ENCODE measurements around the gene MRTFA.

MRTFA gene

DNA sequence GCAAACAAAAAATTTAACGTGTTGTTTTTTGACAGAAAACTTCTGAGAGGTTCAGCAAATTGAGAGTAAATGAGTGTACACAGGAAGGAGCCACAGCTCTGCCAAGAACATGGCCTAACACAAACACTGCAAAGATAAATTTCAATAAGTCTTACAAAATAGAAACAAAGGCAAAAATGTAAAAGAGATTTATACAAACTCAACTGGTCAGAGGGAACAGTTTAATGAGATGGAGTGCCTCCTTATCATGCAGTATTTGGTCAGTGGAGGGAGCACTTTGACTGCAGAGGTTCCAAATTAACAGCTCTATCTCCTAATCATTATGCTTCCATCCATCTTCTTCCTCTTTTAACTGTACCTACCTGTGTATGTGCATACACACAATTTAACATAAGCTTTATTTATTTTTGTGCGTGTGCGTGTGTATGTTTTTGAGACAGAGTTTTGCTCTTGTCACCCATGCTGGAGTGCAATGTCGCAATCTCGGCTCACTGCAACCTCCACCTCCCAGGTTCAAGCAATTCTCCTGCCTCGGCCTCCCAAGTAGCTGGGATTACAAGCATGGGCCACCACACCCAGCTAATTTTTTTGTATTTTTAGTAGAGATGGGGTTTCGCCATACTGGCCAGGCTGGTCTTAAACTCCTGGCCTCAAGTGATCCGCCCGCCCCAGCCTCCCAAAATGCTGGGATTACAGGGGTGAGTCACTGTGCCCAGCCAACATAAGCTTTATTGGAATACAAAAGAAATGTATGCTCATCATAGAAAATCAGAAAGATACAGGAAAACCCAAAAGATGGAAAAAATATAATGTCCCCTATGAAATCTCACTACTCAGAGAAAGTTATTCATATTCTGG lies 111.9 kb downstream of the MRTFA start:
- H3K27ac ChIP-seq, result no peak overlapping the region
- TF ChIP-seq ZFX (IDR thresholded peaks at IDR 0.05; ENCODE audit: borderline replicate concordance), result no peak
- TF ChIP-seq, protein P1, sequence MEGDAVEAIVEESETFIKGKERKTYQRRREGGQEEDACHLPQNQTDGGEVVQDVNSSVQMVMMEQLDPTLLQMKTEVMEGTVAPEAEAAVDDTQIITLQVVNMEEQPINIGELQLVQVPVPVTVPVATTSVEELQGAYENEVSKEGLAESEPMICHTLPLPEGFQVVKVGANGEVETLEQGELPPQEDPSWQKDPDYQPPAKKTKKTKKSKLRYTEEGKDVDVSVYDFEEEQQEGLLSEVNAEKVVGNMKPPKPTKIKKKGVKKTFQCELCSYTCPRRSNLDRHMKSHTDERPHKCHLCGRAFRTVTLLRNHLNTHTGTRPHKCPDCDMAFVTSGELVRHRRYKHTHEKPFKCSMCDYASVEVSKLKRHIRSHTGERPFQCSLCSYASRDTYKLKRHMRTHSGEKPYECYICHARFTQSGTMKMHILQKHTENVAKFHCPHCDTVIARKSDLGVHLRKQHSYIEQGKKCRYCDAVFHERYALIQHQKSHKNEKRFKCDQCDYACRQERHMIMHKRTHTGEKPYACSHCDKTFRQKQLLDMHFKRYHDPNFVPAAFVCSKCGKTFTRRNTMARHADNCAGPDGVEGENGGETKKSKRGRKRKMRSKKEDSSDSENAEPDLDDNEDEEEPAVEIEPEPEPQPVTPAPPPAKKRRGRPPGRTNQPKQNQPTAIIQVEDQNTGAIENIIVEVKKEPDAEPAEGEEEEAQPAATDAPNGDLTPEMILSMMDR (IDR thresholded peaks at IDR 0.05), result no peak

DNA sequence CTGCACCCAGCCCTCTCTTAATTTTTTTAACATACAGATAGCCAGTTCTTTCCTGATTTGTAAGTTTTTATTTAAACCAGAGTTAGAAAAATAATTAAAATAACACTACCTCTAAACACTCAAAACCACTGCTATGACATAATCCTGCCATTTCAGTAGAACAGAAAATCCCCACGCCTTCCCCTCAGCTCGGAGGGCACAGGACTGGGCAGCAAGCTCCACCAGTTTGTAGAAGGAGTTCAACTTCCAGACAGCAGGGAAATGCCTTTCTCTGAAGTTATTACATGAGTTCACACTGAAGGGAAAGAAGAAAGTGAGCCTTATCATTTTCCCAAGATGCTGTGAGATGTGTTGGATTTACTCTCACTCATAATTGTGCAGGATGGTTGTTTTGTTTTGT lies 114.4 kb downstream of the MRTFA start:
- TF ChIP-seq ZFX (IDR thresholded peaks at IDR 0.05; ENCODE audit: borderline replicate concordance), result no peak
- H3K27ac ChIP-seq, result no peak overlapping the region

DNA sequence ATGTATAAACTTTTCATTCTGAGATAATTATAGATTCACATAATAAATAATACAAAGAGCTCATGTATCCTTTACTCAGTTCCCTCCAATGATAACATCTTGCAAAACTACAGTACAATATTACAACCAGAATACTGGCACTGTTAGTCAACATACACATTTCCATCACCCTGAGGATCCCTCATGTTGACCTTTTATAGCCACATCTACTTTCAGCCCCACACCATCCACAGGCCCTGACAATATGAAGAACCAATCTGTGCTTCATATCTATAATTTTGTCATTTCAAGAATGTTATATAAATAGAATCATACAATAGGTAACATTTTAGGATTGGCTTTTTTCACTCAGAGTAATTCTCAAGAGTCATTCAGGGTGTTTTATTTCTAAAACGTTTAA lies 115.5 kb downstream of the MRTFA start:
- no peak for TF ChIP-seq ZFX (IDR thresholded peaks at IDR 0.05; ENCODE audit: borderline replicate concordance)
- TF ChIP-seq, protein P1 (IDR thresholded peaks at IDR 0.05), result no peak

DNA sequence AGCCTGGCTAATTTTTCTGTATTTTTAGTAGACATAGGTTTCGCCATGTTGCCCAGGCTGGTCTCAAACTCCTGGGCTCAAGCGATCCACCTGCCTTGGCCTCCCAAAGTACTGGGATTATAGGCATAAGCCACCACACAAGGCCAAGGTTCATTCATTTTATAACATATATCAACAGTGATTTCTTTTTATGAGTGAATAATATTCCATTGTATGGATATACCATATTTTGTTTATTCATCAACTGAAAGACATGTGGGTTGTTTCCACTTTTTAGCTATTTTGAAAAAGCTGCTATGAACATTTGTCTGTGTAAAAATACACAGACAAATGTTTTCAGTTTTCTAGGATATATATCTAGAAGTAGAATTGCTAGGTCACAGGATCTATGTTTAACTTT lies 116.0 kb downstream of the MRTFA start:
- TF ChIP-seq ZFX (IDR thresholded peaks at IDR 0.05; ENCODE audit: borderline replicate concordance), result no peak
- TF ChIP-seq, protein P1 (IDR thresholded peaks at IDR 0.05), result no peak
- no peak overlapping the region for H3K27ac ChIP-seq

More for the DNA sequence above, 115.5 kb downstream of the MRTFA start:
- H3K27ac ChIP-seq, result no peak overlapping the region

DNA sequence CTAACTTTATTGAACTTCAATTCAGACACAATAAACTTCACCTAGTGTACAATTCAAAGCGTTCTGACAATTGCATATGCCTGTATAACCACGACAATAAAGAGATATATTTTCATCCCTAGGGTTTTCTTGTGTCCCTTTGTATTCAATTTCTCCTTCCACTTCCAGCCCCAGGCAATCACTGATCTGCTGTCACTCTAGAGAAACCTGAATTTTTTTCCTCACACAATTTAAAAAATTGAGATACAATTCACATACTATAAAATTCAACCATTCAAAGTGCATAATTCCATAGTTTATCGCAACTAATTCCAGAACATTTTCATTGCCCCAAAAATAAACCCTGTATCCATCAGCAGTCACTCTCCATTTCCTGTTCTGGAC lies 116.6 kb downstream of the MRTFA start:
- TF ChIP-seq, protein P1 (IDR thresholded peaks at IDR 0.05), result no peak
- no peak for TF ChIP-seq ZFX (IDR thresholded peaks at IDR 0.05; ENCODE audit: borderline replicate concordance)
- H3K27ac ChIP-seq, result no peak overlapping the region

DNA sequence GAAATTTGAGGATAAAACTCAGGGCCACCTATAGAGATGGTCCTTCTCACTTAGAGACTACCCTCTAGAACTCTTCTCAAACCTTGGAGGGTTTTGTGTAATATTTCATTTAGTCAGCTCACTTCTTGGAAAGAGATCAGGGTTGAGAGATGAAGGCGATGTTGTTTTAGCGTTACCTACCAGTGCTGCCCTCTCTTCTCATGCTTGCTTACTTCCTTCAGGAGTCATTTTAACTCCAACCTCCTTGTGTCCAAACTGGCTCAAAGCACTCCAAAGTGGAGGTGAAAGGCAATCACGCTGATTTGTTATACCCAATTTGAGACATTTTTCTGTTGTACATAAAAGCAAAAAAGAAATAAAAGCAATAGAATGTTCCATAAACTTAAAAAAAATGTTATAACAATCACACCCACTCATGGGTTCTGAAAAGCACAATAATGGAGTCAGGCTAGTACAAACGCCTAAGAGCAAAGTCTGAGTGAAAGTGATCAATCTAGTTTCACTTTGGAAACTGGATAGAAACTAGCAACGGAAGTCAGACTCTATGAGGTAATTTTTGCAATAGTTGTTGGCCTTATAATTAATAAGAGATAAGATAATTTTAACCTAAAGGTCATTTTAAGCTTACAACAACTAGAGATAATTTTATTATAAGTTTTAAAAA lies 117.1 kb downstream of the MRTFA start:
- H3K27ac ChIP-seq, result no peak overlapping the region
- TF ChIP-seq ZFX (IDR thresholded peaks at IDR 0.05; ENCODE audit: borderline replicate concordance), result no peak
- TF ChIP-seq, protein P1 (IDR thresholded peaks at IDR 0.05), result no peak

DNA sequence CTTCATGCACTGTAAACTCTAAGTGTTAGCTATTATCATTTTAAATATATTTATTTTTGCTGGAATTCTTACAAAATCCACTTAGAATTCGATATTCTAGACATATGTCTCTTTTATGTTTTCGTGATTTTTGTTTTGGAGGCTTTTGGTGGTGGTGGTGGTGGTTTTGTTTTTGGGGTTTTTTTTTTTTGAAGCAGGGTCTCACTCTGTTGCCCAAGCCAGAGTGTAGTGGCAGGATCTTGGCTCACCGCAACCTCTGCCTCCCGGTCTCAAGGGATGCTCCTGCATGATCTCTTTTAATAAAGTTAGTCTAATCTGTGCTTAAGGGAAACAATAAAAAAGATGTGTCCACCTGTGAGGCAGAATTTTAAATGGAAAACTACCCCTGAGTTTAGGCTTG lies 117.7 kb downstream of the MRTFA start:
- H3K27ac ChIP-seq, result no peak overlapping the region
- TF ChIP-seq, protein P1 (IDR thresholded peaks at IDR 0.05), result no peak

All from 22Rv1 (cell line).